Caco-2 (cell line): ENCODE measurements around the gene OTOG. TPM values are rescaled to one million over a fixed set of nuclear protein-coding genes. Genes with fewer than 3 reads are reported as not detected.

Experiments used
- BruUV-seq: library from RNA; stranded (reverse); fragments of 400-500 nt; replicated peaks from 2 replicates; lab custom pipeline; 2021; lab: Mats Ljungman, UMichigan
- CTCF ChIA-PET: fragments of 300-600 bp; sonication (Branson Sonifier 250); formaldehyde crosslinking; loops from one replicate; lab custom pipeline; 2022; ENCODE audit warnings: antibody characterized with exemption; lab: Charles Lee
- POLR2A ChIA-PET: fragments of 300-600 bp; sonication (Branson Sonifier 250); formaldehyde crosslinking; loops from one replicate; lab custom pipeline; 2022; ENCODE audit warnings: antibody characterized with exemption; lab: Charles Lee
- DNase-seq, 2 experiments: peaks; one replicate each; pipeline versions ENCODE4 v3.0.0 to v3.0.0-alpha.2; 2020 to 2022
- H3K27me3 ChIP-seq: replicated peaks from 2 replicates; pipeline ENCODE4 v1.6.0; 2011; ENCODE audit warnings: low read length; ENCODE audit not compliant: control insufficient read depth, insufficient read depth
- H3K36me3 ChIP-seq: 2 replicates; pipeline ENCODE4 v1.5.1; 2011; ENCODE audit warnings: low read length; ENCODE audit not compliant: control insufficient read depth, insufficient read depth
- H3K4me1 ChIP-seq: fragments of 250-450 bp; sonication (Bioruptor Pico); 2 replicates; pipeline ENCODE4 v1.5.1; 2020; ENCODE audit warnings: mild to moderate bottlenecking
- H3K4me3 ChIP-seq: 2 replicates; pipeline ENCODE4 v1.5.1; 2011; ENCODE audit warnings: low read depth, mild to moderate bottlenecking, control low read depth, low read length
- H3K9me3 ChIP-seq: fragments of 250-450 bp; sonication (Bioruptor Pico); 2 replicates; pipeline ENCODE4 v1.5.1; 2020; ENCODE audit warnings: mild to moderate bottlenecking, moderate library complexity
- H3K27ac Mint-ChIP-seq: one replicate; pipeline ENCODE4 v1.8.0; 2022; ENCODE audit warnings: mixed read lengths; ENCODE audit not compliant: unreplicated experiment
- H3K27me3 Mint-ChIP-seq: one replicate; pipeline ENCODE4 v1.8.0; 2022; ENCODE audit warnings: mixed read lengths; ENCODE audit not compliant: insufficient read depth, unreplicated experiment
- H3K36me3 Mint-ChIP-seq: one replicate; pipeline ENCODE4 v1.8.0; 2022; ENCODE audit warnings: mild to moderate bottlenecking, mixed read lengths; ENCODE audit not compliant: insufficient read depth, unreplicated experiment
- H3K4me1 Mint-ChIP-seq: one replicate; pipeline ENCODE4 v1.8.0; 2022; ENCODE audit warnings: low read depth, mixed read lengths; ENCODE audit not compliant: unreplicated experiment
- H3K4me3 Mint-ChIP-seq: one replicate; pipeline ENCODE4 v1.8.0; 2022; ENCODE audit warnings: mild to moderate bottlenecking, moderate library complexity, mixed read lengths; ENCODE audit not compliant: unreplicated experiment
- H3K9me3 Mint-ChIP-seq: one replicate; pipeline ENCODE4 v1.8.0; 2022; ENCODE audit warnings: mixed read lengths; ENCODE audit not compliant: unreplicated experiment
- intact Hi-C: fragments of 100-400 bp; cut with micrococcal nuclease; formaldehyde crosslinking; loops from one replicate; pipeline ENCODE4 v1.10.0; 2022; ENCODE audit not compliant: unreplicated experiment
- total RNA-seq: library from RNA; stranded (reverse); gene quantifications from 2 replicates; pipeline ENCODE4 v1.2.3, GENCODE V29; 2022
- TF ChIP-seq, protein P1 (sequence below), 2 experiments: fragments of 200-600 bp in 1 of 2; IDR thresholded peaks; 1 replicate in 1 of 2; 2 replicates in 1 of 2; pipeline versions ENCODE4 v1.5.1 to v1.8.0; 2011 to 2022; ENCODE audit warnings: antibody characterized with exemption in 1 of 2, control low read depth in 1 of 2, inconsistent platforms in 1 of 2, low read depth in 1 of 2, low read length in 1 of 2, mild to moderate bottlenecking in 1 of 2, moderate library complexity in 1 of 2; ENCODE audit not compliant: insufficient read depth in 1 of 2, severe bottlenecking in 1 of 2, unreplicated experiment in 1 of 2

The OTOG gene
- total RNA-seq, 1 experiment from 2014 or later, result 0.95 TPM

DNA sequence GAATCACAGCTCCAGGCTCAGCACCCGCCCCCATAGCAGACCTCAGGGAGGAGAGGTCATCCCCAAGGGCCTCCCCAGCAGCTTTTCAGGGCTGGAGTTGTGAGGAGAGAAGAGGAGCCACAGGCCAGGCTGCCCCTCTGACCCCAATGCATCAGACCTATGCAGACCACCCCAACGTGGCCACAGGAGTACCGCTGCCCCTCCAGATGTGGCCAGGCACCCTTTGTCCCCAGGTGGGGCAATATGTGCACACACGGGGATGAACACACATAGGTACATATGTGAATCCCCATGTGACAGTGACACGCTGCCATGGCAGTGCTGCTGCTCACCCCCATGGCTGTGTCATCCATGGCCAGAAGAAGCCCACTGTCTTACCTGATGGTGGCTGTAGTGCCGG is 13.7 kb upstream of the OTOG start:
- Histone ChIP-seq H3K4me3 (no peak overlapping the region), H3K4me1 (peaks cover 62% of the 10 kb centered on the region), H3K27me3 (no peaks in the 10 kb centered on the region), H3K36me3 (peaks cover under 1% of the 10 kb centered on the region; the same call in 1 of the 2 replicates), H3K9me3 (no peaks in the 10 kb centered on the region)
- Mint-ChIP-seq H3K9me3 (no peaks in the 10 kb centered on the region), H3K27me3 (no peaks in the 10 kb centered on the region), H3K36me3 (peaks cover 57% of the 10 kb centered on the region), H3K4me1 (peaks cover 50% of the 10 kb centered on the region), H3K4me3 (no peak overlapping the region), H3K27ac (peak overlapping the region; percentile 58)
- TF ChIP-seq, protein P1, sequence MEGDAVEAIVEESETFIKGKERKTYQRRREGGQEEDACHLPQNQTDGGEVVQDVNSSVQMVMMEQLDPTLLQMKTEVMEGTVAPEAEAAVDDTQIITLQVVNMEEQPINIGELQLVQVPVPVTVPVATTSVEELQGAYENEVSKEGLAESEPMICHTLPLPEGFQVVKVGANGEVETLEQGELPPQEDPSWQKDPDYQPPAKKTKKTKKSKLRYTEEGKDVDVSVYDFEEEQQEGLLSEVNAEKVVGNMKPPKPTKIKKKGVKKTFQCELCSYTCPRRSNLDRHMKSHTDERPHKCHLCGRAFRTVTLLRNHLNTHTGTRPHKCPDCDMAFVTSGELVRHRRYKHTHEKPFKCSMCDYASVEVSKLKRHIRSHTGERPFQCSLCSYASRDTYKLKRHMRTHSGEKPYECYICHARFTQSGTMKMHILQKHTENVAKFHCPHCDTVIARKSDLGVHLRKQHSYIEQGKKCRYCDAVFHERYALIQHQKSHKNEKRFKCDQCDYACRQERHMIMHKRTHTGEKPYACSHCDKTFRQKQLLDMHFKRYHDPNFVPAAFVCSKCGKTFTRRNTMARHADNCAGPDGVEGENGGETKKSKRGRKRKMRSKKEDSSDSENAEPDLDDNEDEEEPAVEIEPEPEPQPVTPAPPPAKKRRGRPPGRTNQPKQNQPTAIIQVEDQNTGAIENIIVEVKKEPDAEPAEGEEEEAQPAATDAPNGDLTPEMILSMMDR (IDR thresholded peaks at IDR 0.05; ENCODE audit: insufficient read depth in 1 of 2, low read depth in 1 of 2, low read length in 1 of 2, severe bottlenecking in 1 of 2, unreplicated experiment in 1 of 2), result no peak
- BruUV-seq, result no TSS peak
- intact Hi-C loops, result no loop called here
- ChIA-PET CTCF (interaction anchor here (0.8 to 1.9 kb wide), 3 partner anchors 8 to 27 kb away, joined by 3 to 4 read pairs (median 4); no protein-coding TSS in a partner anchor), POLR2A (interaction anchor here (1.2 to 2.6 kb wide), 2 partner anchors 8 to 11 kb away, joined by 4 to 10 read pairs; partner anchors contain the start of gene USH1C)
- DNase-seq, result no peak

DNA sequence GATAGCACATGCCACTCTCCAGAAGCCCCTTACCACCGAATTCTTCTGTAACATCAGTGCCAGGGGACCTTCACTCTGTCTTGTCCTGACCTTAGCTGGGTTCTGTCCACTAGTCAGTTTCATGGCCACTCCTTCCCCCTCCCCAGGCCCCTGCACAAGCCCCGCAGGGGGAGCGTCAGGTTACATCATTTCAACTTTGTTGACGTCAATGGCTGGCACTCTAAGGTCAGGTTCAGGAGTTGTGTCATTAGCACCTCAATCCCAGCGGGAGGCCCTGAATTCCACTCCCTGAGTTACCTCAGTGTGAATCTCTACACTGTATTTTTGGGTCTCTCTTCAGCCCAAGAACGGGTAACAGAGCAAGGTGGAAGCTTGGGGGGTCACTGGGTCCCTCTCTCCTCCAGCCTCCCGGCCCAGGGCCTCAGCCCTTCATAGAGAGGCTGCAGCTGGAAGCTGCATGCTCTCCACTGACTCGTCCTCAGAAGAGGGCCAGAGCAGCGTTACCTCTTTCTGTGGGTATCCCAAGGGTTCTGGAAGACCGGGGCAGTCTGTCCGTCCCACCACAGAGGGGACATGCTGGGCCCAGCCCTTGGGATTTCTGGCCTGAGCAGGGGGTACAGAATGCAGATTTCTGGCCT is 13.2 kb upstream of the OTOG start:
- ChIA-PET CTCF (interaction anchor here (0.7 to 1.3 kb wide), 2 partner anchors 10 to 28 kb away, joined by 3 to 5 read pairs; partner anchors contain the start of gene USH1C), POLR2A (interaction anchor here (2.6 kb wide), 1 partner anchor 11 kb away, joined by 10 read pairs; the partner anchor contains the start of gene USH1C)
- H3K27me3 Mint-ChIP-seq, result no peaks in the 10 kb centered on the region
- no peaks in the 10 kb centered on the region; the same call in 1 of the 2 replicates for H3K36me3 ChIP-seq
- intact Hi-C loops, result no loop called here
- H3K4me1 ChIP-seq, result peaks cover 68% of the 10 kb centered on the region
- TF ChIP-seq, protein P1 (IDR thresholded peaks at IDR 0.05; ENCODE audit: insufficient read depth in 1 of 2, low read depth in 1 of 2, low read length in 1 of 2, severe bottlenecking in 1 of 2, unreplicated experiment in 1 of 2), result no peak
- H3K4me3 ChIP-seq, result no peak overlapping the region
- no peak overlapping the region for H3K4me3 Mint-ChIP-seq
- peaks cover 51% of the 10 kb centered on the region for H3K4me1 Mint-ChIP-seq
- H3K27me3 ChIP-seq, result no peaks in the 10 kb centered on the region
- peaks cover 54% of the 10 kb centered on the region for H3K36me3 Mint-ChIP-seq
- H3K9me3 Mint-ChIP-seq, result no peaks in the 10 kb centered on the region
- H3K9me3 ChIP-seq, result no peaks in the 10 kb centered on the region
- peak overlapping the region; percentile 58 for H3K27ac Mint-ChIP-seq
- no TSS peak for BruUV-seq
- DNase-seq, result no peak

DNA sequence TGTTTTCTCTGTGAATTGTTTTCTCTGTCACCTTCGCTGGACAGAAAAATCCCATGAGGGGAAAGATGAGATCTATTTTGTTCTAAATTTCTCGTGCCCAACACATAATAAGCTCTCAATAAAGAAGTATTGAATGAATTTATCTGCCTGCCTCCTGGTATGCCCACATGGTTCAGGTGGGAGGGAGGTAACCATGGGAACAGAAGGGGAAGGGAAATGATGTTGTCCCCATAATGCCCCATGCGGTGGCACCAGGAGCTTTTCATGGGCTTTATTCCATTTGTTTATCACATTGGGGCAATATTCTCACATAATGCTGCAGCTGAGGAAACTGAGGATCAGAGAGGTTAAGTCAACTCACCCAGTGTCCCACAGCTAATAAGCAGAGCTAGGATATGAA is 11.6 kb upstream of the OTOG start:
- Histone ChIP-seq H3K36me3 (no peaks in the 10 kb centered on the region; the same call in 1 of the 2 replicates), H3K27me3 (no peaks in the 10 kb centered on the region), H3K4me3 (no peak overlapping the region), H3K4me1 (peaks cover 81% of the 10 kb centered on the region), H3K9me3 (no peaks in the 10 kb centered on the region)
- peaks cover 57% of the 10 kb centered on the region for H3K36me3 Mint-ChIP-seq
- intact Hi-C loops, result no loop called here
- peaks cover 67% of the 10 kb centered on the region for H3K4me1 Mint-ChIP-seq
- no peaks in the 10 kb centered on the region for H3K27me3 Mint-ChIP-seq
- ChIA-PET CTCF (no interaction called here), POLR2A (no interaction called here)
- no peak for DNase-seq
- H3K9me3 Mint-ChIP-seq, result no peaks in the 10 kb centered on the region
- H3K4me3 Mint-ChIP-seq, result no peak overlapping the region
- H3K27ac Mint-ChIP-seq, result peak overlapping the region; percentile 70
- TF ChIP-seq, protein P1 (IDR thresholded peaks at IDR 0.05; ENCODE audit: insufficient read depth in 1 of 2, low read depth in 1 of 2, low read length in 1 of 2, severe bottlenecking in 1 of 2, unreplicated experiment in 1 of 2), result no peak
- no TSS peak for BruUV-seq
